ENCODE results near the gene NRG2.

Gene NRG2

DNA sequence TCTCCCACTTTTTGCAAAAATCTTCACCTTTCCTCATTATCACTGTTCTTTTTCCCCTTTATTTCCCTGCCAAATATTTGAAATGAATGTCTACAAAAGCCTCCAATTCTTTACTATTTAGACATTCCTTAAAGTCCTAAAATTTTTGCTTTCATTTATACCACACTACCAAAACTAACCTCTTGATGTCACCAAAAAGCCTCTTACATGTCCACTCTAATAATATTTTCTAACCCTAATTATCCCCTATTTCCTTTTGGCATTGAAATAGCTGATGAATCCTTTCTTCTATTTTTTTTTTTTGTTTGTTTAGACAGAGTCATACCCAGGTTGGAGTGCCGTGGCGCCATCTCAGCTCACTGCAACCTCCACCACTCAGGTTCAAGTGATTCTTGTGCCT lies 32.3 kb upstream of the NRG2 start:
- H3K4me3 ChIP-seq (ENCODE audit: low read depth, low read length) = no peak overlapping the region
- TF ChIP-seq, protein P1, sequence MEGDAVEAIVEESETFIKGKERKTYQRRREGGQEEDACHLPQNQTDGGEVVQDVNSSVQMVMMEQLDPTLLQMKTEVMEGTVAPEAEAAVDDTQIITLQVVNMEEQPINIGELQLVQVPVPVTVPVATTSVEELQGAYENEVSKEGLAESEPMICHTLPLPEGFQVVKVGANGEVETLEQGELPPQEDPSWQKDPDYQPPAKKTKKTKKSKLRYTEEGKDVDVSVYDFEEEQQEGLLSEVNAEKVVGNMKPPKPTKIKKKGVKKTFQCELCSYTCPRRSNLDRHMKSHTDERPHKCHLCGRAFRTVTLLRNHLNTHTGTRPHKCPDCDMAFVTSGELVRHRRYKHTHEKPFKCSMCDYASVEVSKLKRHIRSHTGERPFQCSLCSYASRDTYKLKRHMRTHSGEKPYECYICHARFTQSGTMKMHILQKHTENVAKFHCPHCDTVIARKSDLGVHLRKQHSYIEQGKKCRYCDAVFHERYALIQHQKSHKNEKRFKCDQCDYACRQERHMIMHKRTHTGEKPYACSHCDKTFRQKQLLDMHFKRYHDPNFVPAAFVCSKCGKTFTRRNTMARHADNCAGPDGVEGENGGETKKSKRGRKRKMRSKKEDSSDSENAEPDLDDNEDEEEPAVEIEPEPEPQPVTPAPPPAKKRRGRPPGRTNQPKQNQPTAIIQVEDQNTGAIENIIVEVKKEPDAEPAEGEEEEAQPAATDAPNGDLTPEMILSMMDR (IDR thresholded peaks at IDR 0.05; ENCODE audit: low read depth, low read length) = no peak

DNA sequence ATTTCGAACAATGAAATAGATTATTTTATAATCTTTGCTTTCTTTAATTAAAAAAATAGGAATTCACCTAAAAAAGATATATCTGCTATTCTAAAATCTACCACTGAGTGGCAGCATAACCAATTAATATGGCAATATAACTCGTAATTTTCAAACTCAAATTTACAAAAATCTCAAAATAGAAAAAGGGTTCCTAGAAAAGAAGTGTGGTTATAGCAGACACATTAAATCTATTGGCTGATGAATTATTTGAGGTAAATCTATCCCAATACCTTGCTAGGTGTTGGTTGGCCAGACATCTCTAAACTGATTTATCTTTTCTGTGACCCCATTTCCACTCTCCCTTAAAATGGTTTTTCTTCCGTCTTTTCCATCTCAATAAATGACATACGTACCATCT lies 30.2 kb upstream of the NRG2 start:
- no peak overlapping the region for H3K4me3 ChIP-seq (ENCODE audit: low read depth, low read length)
- TF ChIP-seq, protein P1 (IDR thresholded peaks at IDR 0.05; ENCODE audit: low read depth, low read length) = no peak

DNA sequence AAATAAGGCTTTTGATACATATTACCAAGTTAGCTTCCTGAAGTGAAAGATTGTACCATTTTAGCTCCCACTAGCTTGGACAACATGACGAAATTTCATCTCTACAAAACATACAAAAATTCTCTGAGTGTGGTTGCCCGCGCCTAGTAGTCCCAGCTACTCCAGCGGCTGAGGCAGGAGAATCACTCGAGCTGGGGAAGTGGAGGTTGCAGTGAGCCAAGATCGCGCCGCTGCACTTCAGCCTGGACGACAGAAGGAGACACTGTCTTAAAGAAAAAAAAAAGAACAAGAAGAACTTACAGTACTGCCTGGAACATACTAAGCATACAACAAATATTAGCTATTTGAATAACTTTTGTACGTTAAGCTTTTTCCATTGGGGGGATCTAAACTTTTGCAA lies 29.7 kb upstream of the NRG2 start:
- TF ChIP-seq, protein P1 (IDR thresholded peaks at IDR 0.05; ENCODE audit: low read depth, low read length) = no peak
- no peak overlapping the region for H3K4me3 ChIP-seq (ENCODE audit: low read depth, low read length)

DNA sequence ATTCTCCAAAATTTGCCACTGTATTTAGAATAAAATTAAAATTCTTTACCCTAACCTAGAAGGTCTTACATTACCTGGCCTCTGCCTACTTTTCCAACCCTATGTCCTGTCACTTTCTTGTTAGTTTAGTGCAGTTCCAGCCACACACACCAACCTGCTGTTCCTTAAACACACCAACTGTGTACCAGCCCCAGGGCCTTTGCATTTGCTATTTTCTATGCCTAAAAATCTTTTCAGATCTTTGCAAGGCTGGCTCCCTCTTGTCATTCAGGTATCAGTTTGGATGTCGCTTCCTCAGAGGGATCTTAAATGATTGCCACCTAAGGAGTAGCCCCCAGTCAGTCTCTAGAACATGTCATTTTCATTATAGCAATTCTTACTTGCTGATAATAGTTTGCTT lies 17.7 kb upstream of the NRG2 start:
- TF ChIP-seq, protein P1 (IDR thresholded peaks at IDR 0.05; ENCODE audit: low read depth, low read length) = no peak
- no peak overlapping the region for H3K4me3 ChIP-seq (ENCODE audit: low read depth, low read length)

DNA sequence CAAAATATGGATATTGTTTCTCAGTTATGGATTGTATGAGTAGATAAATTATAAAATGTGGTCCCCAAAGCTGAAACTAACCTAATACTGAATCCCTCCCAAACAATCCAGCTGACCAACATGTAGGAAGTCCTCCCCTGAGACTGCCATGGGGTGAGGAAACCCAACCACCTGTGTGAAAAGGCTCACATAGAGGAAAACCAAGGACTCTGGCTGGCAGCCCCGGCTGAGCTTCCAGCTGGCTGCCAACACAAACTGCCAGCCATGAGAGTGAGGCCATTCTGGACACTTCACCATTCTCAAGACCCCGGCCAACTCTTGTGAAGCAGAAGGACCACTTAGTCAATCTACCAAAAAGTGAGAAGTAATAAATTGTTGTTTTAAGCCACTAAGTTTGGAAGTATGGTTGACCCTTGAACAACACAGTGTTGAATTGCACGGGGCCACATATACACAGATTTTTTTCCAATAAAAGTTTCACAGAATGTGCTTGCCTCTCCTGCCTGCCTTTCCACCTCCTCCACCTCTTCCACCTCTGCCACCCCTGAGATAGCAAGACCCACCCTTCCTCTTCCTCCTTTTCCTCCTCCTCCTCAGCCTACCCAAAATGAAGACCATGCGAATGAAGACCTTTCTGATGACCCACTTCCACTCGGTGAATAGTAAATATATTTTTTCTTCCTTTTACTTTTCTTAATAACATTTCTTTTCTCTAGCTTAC lies 15.3 kb upstream of the NRG2 start:
- no peak overlapping the region for H3K4me3 ChIP-seq (ENCODE audit: low read depth, low read length)
- TF ChIP-seq, protein P1 (IDR thresholded peaks at IDR 0.05; ENCODE audit: low read depth, low read length) = no peak

DNA sequence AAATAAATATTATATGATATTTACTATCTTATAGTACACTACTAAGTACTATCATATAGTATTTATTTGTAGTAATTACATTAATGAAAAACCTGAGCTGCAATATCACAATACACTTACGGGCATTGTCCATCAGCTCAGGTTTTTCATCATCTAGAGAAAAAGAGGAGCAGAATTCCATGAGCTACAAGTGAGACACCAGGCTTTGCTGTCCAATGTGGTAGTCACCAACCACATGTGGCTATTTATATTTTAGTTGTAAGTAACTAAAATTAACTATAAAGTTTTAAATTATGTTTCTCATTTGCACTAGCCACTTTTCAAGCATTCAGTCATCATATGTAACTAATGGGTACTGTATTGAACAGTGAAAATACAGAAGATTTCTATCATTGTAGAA lies 13.8 kb upstream of the NRG2 start:
- TF ChIP-seq, protein P1 (IDR thresholded peaks at IDR 0.05; ENCODE audit: low read depth, low read length) = no peak
- H3K4me3 ChIP-seq (ENCODE audit: low read depth, low read length) = no peak overlapping the region

DNA sequence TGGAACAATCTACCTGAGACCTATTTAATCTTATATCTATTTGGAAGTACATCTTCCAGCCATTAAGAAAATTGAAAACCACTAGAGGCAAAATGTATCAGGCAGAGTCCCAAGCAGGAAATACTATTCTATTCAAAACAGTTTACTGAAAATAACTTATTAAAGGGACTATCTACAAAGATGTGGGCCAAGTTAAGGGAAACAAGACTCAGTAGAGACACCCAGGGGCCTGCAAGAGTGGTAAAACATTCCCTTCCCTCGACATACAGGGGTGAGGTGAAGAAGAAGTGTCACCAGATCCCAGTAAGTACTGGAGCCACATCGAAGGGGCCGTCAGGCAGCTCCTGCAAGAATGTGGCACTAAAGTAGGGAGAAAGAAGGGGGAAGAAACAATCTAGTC lies 12.1 kb upstream of the NRG2 start:
- TF ChIP-seq, protein P1 (IDR thresholded peaks at IDR 0.05; ENCODE audit: low read depth, low read length) = no peak
- no peak overlapping the region for H3K4me3 ChIP-seq (ENCODE audit: low read depth, low read length)
